Skeletal muscle tissue (tissue), 4 donors: ENCODE results near the gene CFAP90. TPM values are rescaled to one million over a fixed set of nuclear protein-coding genes. Genes with fewer than 3 reads are reported as not detected.
A peak's percentile ranks its signal among the peaks of the same experiment; 100 is the strongest.

ENCODE experiments used
- H3K27ac ChIP-seq: one replicate; pipeline ENCODE4 v1.7.0; 2013; ENCODE audit warnings: mild to moderate bottlenecking, low read depth, low read length, inconsistent platforms
- H3K27me3 ChIP-seq, 3 donors: one replicate each; pipeline ENCODE4 v1.7.0; 2013; ENCODE audit warnings: low read length in 3 of 3; ENCODE audit not compliant: control insufficient read depth in 3 of 3, insufficient read depth in 3 of 3
- H3K36me3 ChIP-seq, 3 donors: one replicate each; pipeline ENCODE4 v1.7.0; 2013; ENCODE audit warnings: low read length in 3 of 3; ENCODE audit not compliant: control insufficient read depth in 3 of 3, insufficient read depth in 3 of 3
- H3K4me1 ChIP-seq, 3 donors: one replicate each; pipeline ENCODE4 v1.7.0; 2013; ENCODE audit warnings: low read length in 3 of 3, mild to moderate bottlenecking in 3 of 3; ENCODE audit not compliant: control insufficient read depth in 3 of 3, insufficient read depth in 3 of 3
- H3K4me3 ChIP-seq, 3 donors: one replicate each; pipeline ENCODE4 v1.7.0; 2013; ENCODE audit warnings: low read length in 3 of 3
- H3K9ac ChIP-seq, 3 donors: one replicate each; pipeline ENCODE4 v1.7.0; 2013; ENCODE audit warnings: low read length in 3 of 3, mild to moderate bottlenecking in 3 of 3, moderate library complexity in 2 of 3, low read depth in 1 of 3
- H3K9me3 ChIP-seq, 3 donors: one replicate each; pipeline ENCODE4 v1.7.0; 2013; ENCODE audit warnings: low read length in 3 of 3; ENCODE audit not compliant: control insufficient read depth in 3 of 3
- total RNA-seq: library from RNA; depleted of rRNA; stranded (reverse); fragments of >200 nt; gene quantifications from one replicate; pipeline ENCODE4 v1.2.3, GENCODE V29; 2014
- donor health status: Osteomylitis.

The CFAP90 gene, protein sequence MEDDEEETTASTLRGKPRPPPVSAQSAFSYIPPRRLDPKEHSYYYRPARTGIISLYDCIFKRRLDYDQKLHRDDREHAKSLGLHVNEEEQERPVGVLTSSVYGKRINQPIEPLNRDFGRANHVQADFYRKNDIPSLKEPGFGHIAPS
- 0.52 TPM for total RNA-seq

- Histone ChIP-seq H3K27me3 (peaks cover 10 to 39% (median 31%) of the 10 kb centered on the region in 3 donors), H3K27ac (no peak within 1 kb of the TSS), H3K36me3 (no peaks in the 10 kb centered on the region), H3K4me3 (peak within 1 kb of the TSS; percentile 30 to 63 (median 62)), H3K9me3 (no peaks in the 10 kb centered on the region), H3K9ac (peak within 1 kb of the TSS in 2 of 3 donors; percentile 45 to 47), H3K4me1 (peaks cover 6 to 8% (median 6%) of the 10 kb centered on the region in 3 donors)
Observed at GRCh38 chr5:7850395-7851239, at the start of gene CFAP90. CFAP90 (minus strand) TSS chr5:7851133; CDS start chr5:7851021, 112 bp downstream.

DNA sequence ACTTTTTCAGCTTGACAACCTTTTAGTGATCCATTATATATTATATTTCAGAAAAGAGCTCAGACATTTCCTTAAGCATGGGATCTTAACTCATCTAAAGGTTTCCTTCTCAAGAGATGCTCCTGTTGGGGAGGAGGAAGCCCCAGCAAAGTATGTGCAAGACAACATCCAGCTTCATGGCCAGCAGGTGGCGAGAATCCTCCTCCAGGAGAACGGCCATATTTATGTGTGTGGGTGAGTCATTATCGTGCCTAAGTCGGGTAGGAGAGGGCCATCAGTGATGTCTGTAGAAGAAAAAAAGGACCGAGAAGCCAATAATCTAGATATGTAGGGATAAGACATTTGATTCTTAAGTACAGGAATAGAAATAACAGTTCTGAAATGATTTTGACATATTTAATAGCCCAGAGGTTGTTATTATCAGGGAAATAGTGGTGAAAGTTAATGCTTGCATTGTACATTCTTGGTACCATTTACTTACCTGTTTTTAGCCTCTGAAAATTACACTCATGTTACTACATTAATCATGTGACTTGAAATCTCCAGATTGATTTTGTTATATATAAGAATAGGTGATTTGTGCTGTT, 46.2 kb upstream of the CFAP90 start:
- H3K27me3 ChIP-seq: no peaks in the 10 kb centered on the region
- no peaks in the 10 kb centered on the region for H3K4me1 ChIP-seq
- peaks cover 42 to 74% (median 68%) of the 10 kb centered on the region in 3 donors for H3K36me3 ChIP-seq
- no peak overlapping the region for H3K4me3 ChIP-seq
- no peak overlapping the region for H3K9ac ChIP-seq
- no peaks in the 10 kb centered on the region for H3K9me3 ChIP-seq
- no peak overlapping the region for H3K27ac ChIP-seq

DNA sequence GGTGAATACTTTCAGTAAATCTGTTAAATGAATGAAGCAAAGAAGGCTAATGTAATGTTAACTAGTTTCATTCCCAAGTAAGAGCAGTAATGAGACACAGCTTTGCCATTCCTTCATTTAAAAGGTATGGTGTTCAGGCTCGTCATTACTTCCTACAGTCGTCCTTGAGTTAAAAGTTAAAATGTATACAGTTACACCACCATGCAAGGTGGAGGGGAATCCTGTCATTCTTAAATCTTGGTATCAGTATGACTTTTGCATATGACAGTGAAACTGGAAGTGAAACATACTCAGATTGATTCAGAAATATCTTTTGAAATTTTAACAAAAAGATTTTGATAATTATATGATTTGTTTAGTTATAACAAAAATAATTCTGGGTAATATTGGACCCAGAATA, 43.9 kb upstream of the CFAP90 start:
- no peak overlapping the region for H3K27ac ChIP-seq
- peaks cover 48 to 65% (median 57%) of the 10 kb centered on the region in 3 donors for H3K36me3 ChIP-seq
- no peak overlapping the region for H3K9ac ChIP-seq
- H3K27me3 ChIP-seq: no peaks in the 10 kb centered on the region
- H3K4me1 ChIP-seq: no peaks in the 10 kb centered on the region
- H3K9me3 ChIP-seq: no peaks in the 10 kb centered on the region
- no peak overlapping the region for H3K4me3 ChIP-seq

- Histone ChIP-seq H3K4me1 (no peaks in the 10 kb centered on the region), H3K27me3 (no peaks in the 10 kb centered on the region), H3K4me3 (no peak overlapping the region), H3K9me3 (no peaks in the 10 kb centered on the region), H3K27ac (no peak overlapping the region), H3K9ac (no peak overlapping the region), H3K36me3 (peaks cover 49 to 65% (median 58%) of the 10 kb centered on the region in 3 donors)
Observed at GRCh38 chr5:7894439-7894838, 43.5 kb upstream of the CFAP90 start.

DNA sequence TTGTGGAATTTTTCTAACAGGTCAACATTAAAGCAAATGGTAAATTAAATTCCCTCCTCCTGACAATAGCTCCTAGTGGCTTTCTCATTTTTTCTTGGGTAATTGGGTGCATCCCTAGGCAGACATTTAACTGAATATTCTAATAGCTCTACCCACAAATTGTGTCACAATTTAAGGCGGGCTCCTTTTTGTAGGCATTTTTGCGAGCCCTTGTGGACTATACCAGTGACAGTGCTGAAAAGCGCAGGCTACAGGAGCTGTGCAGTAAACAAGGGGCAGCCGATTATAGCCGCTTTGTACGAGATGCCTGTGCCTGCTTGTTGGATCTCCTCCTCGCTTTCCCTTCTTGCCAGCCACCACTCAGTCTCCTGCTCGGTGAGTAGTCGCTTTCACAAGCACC, 38.0 kb upstream of the CFAP90 start:
- H3K4me1 ChIP-seq: no peaks in the 10 kb centered on the region
- peaks cover 31 to 51% (median 42%) of the 10 kb centered on the region in 3 donors for H3K36me3 ChIP-seq
- H3K27ac ChIP-seq: no peak overlapping the region
- H3K9me3 ChIP-seq: no peaks in the 10 kb centered on the region
- H3K27me3 ChIP-seq: no peaks in the 10 kb centered on the region
- no peak overlapping the region for H3K4me3 ChIP-seq
- no peak overlapping the region for H3K9ac ChIP-seq

- Histone ChIP-seq H3K4me1 (no peaks in the 10 kb centered on the region), H3K9ac (no peak overlapping the region), H3K9me3 (no peaks in the 10 kb centered on the region), H3K4me3 (no peak overlapping the region), H3K27me3 (no peaks in the 10 kb centered on the region), H3K36me3 (peaks cover 36 to 53% (median 45%) of the 10 kb centered on the region in 3 donors), H3K27ac (no peak overlapping the region)
Observed at GRCh38 chr5:7886849-7887475, 36.0 kb upstream of the CFAP90 start.

DNA sequence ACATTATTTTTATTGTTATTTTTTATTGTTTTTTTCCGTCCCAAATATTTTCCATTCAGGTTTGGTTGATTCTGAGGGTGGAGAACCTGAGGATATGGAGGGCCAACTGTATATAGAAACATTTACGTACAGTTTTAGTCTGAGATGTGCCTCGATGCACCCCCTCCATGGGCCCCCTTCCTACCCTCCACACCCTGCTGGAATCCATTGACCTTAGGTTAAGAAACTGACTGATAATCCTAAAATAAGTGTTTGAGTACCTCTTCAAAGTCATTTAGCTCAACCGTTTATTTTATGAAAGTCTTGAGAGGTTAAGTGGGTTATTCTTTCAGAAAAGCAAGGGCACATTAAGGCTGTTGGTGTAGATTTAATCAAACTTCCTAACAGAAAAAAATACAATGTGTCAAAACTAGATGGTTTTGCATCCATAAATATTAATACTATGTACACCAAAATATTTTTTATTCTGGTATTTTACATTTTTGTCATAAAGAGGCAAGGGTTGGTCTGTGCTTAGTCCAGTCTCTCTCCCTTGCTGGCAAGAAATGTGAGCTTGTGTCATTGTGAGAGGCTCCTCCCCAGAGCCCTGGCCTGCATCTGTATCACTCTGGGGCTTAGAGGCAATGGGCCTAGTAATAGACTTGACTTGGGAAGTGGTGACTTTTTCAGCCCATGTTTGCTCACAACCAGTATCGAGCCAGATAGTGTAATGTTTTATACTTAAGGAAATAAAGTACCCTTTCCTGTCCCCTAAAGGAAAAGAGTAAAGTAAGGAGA, 33.7 kb upstream of the CFAP90 start:
- Histone ChIP-seq H3K9ac (no peak overlapping the region), H3K9me3 (no peaks in the 10 kb centered on the region), H3K4me1 (no peaks in the 10 kb centered on the region), H3K27me3 (no peaks in the 10 kb centered on the region), H3K36me3 (peaks cover 35 to 67% (median 52%) of the 10 kb centered on the region in 3 donors), H3K27ac (no peak overlapping the region), H3K4me3 (no peak overlapping the region)

DNA sequence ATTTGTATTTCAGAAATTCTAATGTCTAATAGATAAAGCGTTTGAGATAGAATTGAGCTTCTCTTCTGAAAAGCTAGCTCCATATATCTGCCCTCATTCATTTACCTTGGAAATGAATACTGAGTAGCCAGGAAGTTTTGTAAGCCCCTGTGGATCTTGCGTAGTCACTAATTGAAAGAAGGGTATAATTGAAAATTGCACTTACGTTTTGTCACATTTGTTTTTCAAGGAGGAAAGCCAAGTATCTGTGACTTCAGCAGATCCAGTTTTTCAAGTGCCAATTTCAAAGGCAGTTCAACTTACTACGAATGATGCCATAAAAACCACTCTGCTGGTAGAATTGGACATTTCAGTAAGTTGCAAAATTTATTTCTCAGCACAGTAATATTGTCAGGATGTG, 32.0 kb upstream of the CFAP90 start:
- no peak overlapping the region for H3K4me3 ChIP-seq
- H3K36me3 ChIP-seq: peaks cover 36 to 73% (median 53%) of the 10 kb centered on the region in 3 donors
- no peaks in the 10 kb centered on the region for H3K4me1 ChIP-seq
- H3K9ac ChIP-seq: no peak overlapping the region
- no peaks in the 10 kb centered on the region for H3K27me3 ChIP-seq
- H3K27ac ChIP-seq: no peak overlapping the region
- no peaks in the 10 kb centered on the region for H3K9me3 ChIP-seq

DNA sequence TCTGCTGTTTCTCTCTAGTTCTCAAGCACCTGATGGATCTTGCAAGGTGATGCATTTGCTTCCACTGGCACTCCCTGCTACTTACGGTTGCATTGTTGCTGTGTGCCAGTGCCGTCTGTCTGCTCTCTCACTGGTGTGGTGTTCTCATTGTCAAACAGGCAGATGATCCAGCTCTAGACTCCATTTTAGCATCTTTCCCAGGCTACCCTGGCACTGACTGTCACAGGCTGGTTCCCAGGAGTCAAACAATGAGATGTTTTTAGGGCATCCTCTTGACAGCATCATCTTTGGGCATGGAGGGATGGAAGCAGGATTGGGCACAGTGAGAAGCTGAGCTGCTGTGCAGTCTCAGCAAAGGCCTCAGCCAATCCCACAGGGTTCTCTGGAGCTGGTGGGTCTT, 30.9 kb upstream of the CFAP90 start:
- Histone ChIP-seq H3K36me3 (peaks cover 42 to 80% (median 60%) of the 10 kb centered on the region in 3 donors), H3K9ac (no peak overlapping the region), H3K4me1 (no peaks in the 10 kb centered on the region), H3K4me3 (no peak overlapping the region), H3K27ac (no peak overlapping the region), H3K27me3 (no peaks in the 10 kb centered on the region), H3K9me3 (no peaks in the 10 kb centered on the region)
